OCI-M1 (cell line): ENCODE results near the gene CUL1.

Experiments used
- DNase-seq: peaks from one replicate; lab custom pipeline; 2025; lab: John Stamatoyannopoulos, UW

Gene CUL1

DNA sequence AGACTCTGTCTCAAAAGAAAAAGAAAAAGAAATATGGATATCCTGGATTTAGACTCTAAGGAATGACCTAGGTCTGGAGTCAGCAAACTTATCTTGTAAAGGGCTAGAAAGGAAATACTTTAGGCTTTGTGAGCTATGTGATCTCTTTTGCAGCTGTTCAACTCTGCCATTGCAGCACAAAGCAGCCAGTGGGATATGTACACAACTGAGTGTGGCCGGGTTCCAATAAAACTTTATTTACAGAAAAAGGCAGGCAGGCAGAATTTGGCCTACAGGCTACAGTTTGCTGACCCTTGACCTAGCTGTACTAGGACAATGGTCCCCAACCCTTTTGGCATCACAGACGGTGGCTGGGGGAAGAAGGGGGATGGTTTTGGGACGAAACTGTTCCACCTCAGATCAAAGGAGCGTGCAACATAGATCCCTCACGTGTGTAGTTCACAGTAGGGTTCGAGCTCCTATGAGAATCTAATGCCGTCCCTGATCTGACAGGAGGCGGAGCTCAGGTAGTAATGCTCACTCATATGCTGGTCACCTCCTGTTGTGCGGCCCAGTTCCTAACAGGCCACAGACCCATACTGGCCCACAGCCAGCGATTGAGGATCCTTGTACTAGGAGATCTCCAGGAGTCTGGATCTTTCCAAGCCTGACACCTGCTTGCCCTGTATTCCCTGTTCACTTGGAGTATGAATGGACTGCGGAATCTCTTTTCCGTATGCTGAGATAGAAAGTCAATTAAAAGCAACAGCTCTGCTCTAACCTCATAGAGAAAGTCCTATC lies 63.0 kb downstream of the CUL1 start:
- no peak for DNase-seq

DNA sequence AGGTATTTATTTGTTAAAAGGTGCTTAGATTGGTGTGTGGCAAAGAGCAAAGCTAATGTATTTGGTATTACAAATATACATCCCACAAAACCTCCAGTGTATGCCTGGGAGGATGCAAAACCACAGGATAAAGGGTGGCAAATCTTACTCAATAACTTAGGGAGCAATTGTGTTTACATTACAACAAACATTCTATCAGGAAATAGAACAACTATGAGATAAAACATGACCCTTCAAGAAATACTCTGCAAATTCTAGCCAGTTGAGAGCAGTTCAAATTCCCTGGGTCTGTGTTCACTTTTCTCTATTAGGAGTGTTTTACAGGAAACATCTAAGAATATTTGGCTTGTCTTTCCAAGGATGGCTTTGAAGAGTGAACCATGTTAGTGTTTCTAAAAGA lies 64.9 kb downstream of the CUL1 start:
- no peak for DNase-seq

DNA sequence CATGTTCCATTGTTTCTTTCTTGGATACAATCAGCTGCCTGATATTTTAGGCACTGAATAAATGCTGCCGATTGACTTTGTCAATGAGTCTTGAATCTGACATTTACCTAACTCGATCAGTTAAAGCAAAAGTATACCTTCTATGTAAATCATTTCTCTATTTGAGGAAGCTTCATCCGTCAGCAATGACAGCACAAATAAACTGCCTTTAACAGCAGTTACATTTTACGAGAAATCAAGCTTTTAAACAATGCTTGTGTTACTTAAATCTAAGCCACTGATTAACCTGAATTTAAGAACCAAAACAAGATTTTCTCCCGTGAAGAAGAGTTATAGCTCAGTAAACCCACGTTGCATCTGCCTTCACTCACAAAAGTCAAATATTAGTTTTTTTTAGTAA lies 71.3 kb downstream of the CUL1 start:
- DNase-seq = no peak

DNA sequence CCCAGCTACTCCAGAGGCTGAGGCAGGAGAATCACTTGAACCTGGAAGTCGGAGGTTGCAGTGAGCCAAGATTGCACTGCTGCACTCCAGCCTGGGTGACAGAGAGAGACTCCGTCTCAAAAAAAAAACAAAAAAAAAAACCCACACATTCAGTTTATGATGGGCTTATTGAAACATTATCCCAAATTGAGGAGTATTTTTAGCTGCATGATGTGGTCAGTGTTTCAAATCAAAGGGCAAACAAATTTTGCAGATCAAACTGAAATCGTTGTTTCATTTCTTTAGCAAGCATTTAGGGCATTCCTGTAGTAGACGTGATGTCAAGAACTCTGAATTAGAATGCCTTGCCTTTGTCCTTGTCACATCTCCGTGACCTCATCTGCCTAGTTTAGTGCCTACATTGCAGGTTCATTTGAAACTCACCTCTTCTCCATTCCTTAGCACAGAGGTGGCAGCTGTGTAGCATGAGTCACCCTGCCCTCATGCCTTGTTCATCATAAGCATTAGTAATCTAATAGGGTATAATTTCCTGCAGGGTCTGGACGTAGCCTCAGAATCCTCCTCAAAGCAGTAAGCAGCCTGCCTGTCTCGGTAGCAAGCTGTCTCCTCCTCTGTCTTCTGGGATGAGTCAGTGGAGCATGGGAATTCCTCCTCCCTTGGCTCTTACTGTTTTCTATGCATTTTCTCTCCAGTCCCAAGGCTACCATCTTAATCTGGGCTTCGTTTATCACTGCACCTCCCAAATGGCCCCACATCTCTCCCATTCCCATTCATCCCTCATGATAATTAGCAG lies 73.8 kb downstream of the CUL1 start:
- DNase-seq = no peak

DNA sequence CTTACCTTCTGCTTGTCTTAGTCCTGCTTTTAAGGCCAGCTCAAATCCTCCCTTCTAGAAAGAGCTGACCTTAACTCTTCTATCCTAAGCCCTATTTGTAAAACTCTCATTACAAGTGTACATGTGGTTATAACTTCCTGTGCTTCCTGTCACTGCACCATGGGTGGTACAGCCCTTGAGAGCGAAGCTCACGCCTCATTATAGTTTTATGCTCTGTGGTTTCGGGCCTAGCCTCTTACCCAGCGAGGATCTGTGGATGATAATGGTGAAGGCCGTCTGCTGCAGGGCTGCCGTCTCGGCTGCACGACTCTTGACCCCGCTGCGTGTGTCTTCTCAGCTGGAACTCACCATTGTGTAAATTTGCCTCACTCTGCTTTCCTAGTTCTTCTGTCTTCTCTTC lies 74.6 kb downstream of the CUL1 start:
- DNase-seq = no peak

DNA sequence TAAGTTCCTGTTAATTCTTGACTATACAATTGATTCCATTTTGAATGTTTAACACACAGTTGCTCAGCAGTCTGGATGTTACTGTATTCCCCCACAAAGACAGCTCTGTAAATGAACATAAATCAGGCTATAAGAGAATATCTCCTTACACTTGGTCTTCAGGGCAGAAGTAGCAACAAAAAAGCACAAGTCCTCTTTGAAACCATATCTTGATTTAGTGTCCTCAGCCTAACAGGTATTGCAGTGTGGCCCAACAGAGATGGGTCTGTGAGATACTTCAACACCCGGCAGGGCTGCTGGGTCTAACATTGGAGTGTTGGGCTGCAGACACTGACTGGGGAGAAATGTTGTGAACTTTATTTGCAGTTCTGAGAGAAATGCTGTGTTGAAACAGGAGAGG lies 75.8 kb downstream of the CUL1 start:
- no peak for DNase-seq

DNA sequence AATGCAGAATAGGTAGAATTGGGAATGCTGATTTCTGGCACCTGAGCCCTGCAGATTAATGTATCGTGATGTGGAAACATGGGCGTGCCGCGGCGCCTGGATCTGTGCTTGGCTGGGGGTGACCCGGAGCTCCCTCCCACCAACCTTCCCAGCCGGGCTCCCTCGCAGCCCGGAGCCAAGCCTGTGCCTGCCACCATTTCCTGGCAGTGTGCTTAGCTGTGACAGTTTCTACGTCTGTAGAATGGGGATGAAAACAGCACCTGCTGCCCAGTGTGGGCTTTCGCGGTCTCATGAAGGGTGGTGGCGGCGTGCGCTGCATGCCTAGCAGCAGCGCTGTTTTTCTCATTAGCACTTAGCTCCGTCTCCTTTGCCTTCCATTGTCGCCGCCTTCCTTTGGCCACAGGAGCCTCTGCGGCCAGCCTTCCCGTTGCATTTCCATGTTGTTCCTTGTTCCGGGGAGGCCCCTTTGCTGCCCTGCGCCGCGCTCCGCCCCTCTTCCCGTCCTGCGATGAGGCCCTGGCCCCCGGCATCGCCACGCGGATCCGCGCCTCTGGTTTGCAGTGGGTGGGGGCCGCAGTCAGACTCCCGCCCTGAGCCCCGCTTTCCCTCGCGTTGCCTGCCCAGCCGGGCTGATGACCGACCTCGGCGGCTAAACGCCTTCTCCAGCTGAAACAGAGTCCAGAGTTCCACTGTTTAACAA lies 84.2 kb downstream of the CUL1 start:
- no peak for DNase-seq

GRCh38 chr7:148783801-148784527 lies 85.3 kb downstream of the CUL1 start:
- DNase-seq = no peak

DNA sequence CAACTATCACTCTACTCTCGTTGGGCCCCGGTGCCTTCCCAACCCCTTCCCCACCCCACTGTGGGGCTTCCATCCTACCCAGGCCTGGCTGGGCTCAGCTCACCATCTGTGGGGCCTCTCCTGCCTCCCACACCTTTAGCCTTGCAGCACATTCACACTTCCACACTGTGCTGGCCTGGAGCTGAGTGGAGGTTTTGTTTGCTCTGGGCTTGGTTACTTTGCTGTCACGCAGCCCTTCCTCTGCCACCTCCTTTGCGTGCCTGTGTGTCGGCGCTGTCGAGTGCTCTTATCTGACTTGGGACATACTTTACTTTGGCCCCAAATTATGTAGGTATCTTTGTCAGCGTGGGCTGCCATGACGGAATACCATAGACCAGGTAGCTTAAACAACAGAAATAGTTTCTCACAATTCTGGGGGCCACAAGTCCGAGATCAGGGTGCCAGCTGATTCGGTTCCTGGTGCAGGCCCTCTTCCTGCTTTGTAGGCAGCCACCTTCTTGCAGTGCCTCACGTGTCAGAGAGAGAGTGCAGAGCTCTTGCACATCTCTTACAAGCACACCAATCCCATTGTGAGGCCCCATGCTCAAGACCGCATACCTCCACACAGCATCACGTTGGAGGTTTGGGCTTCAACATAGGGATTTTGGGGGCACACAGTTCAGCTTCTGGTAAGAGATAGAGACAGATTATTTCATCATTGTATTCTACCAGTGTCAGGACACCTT lies 89.0 kb downstream of the CUL1 start:
- no peak for DNase-seq

DNA sequence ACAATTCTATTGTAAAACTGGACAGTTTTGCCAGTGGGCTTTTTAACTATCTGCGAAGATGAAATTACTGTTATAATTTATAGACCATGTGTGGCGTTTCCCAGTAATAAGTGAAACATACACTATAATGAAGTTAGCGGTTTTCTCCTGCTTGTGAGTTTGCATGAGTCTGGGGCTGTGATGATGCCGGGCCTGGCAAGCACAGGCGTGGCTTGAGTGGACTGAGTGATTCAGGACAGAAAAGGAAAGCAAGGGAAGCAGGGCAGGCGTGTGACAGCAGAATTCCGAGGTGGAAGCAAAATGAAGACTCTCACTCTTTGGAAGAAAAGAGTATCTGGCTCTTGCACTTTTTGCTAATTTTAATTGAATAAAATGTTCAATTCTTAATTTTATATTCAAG lies 90.5 kb downstream of the CUL1 start:
- DNase-seq = no peak

DNA sequence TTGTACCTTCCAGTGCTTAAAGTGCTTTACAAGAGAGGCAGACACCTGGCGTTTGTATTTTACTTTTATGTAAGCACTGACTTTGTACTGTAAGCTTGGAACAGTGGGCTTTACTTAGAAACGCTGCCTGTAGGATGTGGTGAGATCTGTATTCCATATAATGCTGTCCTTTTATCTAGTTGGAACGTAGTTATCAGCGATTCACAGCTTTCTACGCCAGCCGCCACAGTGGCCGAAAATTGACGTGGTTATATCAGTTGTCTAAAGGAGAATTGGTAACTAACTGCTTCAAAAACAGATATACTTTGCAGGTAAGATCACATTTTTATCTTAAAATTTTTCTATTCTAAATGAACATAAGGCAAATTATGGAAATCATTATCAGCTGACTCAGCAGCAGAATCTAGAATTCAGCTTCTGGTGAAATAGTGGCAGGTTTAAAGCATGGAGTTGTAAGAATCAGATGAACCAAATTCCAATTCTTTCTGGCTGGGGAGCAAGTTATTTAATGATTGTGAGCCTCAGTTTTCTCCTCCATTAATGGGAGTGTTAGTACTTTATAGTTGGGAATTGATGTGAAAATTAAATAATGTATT lies 91.5 kb downstream of the CUL1 start:
- peak; percentile 71 for DNase-seq

GRCh38 chr7:148790850-148791249 lies 92.1 kb downstream of the CUL1 start:
- DNase-seq = no peak

GRCh38 chr7:148791546-148791945 lies 92.8 kb downstream of the CUL1 start:
- no peak for DNase-seq

DNA sequence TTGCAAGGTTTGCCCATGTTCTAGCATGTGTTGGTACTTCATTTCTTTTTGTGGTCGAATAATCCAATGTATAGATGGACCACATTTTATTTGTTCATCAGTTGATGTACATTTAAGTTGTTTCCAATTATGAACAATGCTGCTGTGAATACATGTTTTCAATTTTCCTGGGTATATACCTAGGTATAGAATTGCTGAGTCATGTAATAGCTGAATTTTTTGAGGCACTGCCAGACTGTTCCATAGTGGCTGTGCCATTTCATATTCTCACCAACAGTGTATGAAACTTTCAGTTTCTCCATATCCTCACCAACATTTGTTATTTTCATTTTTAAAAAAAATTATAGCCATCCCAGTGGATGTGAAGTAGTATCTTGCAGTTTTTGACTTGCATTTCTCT lies 94.9 kb downstream of the CUL1 start:
- DNase-seq = no peak

DNA sequence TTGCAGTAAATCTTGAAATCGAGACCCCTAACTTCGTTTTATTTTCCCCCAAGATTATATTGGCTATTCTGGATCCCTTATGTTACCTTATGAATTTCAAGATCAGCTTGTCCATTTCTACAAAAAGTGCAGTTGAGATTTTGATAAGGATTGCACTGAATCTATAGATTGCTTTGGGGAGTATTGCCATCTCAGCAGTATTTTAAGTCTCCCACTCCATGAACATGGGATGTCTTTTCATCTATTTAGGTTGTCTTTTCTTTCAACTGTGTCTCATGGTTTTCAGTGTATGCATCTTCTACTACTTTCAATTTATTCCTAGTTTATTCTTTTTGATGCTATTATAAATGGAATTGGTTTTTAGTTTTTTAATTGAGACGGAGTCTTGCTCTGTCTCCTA lies 95.8 kb downstream of the CUL1 start:
- DNase-seq = no peak

- DNase-seq = no peak
Measured at GRCh38 chr7:148796841-148797240, 98.1 kb downstream of the CUL1 start.

DNA sequence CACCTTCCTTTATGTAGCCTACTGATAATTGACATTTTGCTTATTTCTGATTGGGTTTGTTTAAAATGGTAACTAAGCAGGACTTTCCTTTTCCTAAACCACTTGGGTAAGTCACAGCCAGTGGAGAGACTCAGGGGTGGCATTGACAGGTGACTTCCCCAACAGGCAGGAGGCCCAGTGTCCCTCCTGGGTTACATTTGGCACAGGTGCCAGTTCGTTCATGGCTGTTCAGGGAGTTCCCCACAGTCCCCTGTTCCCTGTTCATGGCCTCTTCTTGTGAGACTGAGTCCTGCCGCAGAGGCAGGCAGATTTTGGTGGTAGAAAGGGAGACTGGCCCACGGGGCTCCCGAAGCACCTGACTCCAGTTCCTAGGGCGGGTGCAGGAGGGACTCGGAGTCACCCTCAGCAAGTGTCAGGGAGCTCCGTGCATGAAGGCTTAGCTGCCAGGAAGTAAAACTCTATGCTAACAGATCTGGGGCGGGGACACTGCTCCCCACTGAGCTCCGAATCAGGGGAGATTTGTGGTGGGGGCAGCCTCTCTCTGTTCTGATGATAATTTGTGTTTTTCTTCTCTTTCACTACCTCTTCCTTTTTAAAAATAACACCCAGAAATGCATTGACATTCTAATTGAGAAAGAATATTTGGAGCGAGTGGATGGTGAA lies 101.3 kb downstream of the CUL1 start:
- no peak for DNase-seq

DNA sequence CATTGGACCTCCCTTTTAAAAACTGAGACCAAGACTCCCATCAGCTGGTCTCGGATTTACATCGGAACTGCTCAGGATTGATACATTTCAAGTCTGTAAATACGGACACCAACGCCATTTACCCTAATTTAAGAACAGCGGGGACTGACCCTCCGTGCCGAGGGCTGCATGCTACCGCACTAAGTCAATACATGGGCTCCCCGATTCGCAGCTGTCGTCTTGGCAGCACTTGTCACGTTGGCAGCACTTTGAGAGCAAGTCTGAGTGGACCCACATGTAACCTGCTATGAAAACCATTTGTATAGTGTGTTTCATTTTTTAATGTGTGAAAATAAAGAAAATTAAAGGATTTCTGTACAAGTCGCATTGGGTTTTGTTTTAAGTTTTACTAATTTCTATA lies 102.0 kb downstream of the CUL1 start:
- DNase-seq = no peak

- no peak for DNase-seq
Measured at GRCh38 chr7:148802101-148802493, 103.4 kb downstream of the CUL1 start.

DNA sequence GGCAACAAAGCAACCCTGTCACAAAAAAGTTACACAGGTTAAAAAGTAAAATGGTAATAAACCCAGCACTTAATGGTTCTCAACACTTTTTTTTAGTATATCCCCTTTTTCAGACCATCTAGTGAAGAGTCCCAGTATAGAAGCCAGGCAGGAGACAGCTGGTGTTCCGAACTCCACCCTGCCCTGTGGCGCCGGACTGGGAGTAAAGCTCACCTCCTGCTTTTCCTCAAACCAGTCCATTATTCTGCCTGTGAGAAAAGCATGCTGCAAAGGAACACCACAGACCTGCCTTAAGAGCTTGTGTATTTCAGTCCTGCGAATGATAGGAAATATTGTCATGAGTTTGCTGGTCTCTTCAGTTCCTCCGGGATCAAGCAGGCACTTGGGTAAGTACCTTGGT lies 104.4 kb downstream of the CUL1 start:
- DNase-seq = no peak
